Astrocyte of the spinal cord (primary cell): ENCODE results near the gene MSL3B.
A peak's percentile ranks its signal among the peaks of the same experiment; 100 is the strongest.

Experiments
- DNase-seq: peaks from one replicate; pipeline ENCODE4 v3.0.0; 2011; ENCODE audit warnings: low read depth, low spot score
- H3K4me3 ChIP-seq: 2 replicates; pipeline ENCODE4 v1.5.1; 2011; ENCODE audit warnings: low read depth, mild to moderate bottlenecking, low read length, moderate library complexity
- in situ Hi-C: cut with HindIII; loops from 2 replicates; pipeline ENCODE4 v1.10.0; 2017; ENCODE audit warnings: low sequenced_read_pairs
- TF ChIP-seq, protein P1 (sequence below): IDR thresholded peaks from 2 replicates; pipeline ENCODE4 v1.5.1; 2012; ENCODE audit warnings: low read depth, mild to moderate bottlenecking, low read length, inconsistent platforms

MSL3B gene

DNA sequence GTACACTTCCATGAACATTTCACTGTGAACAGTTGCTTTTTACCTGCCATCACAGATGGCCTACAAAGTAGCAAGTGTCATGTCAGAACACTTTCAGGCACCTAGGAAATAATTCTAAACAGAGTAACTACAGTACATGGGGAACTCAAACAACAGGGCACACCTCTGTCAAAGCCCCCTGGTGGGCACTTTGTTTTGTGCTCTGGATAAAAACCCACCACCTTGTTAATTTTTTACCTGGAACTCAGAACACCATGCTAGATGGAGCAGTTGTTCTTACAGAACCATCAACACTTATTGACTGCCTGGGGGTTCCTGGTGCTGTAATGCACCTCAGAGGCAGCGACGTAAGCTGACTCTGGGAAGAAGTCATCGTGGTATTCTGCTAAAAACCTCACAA lies 2.3 kb downstream of the MSL3B start:
- TF ChIP-seq, protein P1, sequence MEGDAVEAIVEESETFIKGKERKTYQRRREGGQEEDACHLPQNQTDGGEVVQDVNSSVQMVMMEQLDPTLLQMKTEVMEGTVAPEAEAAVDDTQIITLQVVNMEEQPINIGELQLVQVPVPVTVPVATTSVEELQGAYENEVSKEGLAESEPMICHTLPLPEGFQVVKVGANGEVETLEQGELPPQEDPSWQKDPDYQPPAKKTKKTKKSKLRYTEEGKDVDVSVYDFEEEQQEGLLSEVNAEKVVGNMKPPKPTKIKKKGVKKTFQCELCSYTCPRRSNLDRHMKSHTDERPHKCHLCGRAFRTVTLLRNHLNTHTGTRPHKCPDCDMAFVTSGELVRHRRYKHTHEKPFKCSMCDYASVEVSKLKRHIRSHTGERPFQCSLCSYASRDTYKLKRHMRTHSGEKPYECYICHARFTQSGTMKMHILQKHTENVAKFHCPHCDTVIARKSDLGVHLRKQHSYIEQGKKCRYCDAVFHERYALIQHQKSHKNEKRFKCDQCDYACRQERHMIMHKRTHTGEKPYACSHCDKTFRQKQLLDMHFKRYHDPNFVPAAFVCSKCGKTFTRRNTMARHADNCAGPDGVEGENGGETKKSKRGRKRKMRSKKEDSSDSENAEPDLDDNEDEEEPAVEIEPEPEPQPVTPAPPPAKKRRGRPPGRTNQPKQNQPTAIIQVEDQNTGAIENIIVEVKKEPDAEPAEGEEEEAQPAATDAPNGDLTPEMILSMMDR = peak; percentile 9
- no peak overlapping the region for H3K4me3 ChIP-seq
- DNase-seq = no peak
- in situ Hi-C loops = no loop called here

DNA sequence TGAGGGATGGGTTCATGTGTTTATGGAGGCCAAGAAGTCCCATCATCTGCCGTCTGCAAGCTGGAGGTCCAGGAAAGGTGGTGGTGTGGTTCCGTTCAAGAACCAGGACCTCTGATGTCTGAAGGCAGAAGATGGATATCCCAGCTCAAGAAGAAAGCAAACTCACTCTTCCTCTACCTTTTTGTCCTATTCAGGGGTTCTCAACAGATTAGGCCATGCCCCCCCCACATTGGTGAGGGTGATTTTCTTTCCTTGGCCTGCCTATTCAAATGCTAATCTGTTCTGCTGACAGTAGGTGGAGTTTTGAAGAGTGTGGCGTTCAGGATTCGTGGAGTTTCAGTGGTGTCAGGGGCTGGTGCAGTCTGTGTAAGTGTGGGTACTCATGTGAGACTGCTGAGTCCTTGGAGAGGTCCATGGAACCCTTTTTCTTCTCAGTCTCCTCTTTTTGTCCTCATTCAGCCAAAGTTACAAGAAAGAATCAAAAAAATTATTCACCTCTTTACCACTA lies 5.9 kb downstream of the MSL3B start:
- DNase-seq = no peak
- in situ Hi-C loops = no loop called here
- H3K4me3 ChIP-seq = no peak overlapping the region
- TF ChIP-seq, protein P1 = no peak

- DNase-seq = no peak
- TF ChIP-seq, protein P1 = no peak
- in situ Hi-C loops = no loop called here
- no peak overlapping the region for H3K4me3 ChIP-seq
These were observed 9.9 kb downstream of the MSL3B start for GRCh38 chr2:233858331-233858730.

DNA sequence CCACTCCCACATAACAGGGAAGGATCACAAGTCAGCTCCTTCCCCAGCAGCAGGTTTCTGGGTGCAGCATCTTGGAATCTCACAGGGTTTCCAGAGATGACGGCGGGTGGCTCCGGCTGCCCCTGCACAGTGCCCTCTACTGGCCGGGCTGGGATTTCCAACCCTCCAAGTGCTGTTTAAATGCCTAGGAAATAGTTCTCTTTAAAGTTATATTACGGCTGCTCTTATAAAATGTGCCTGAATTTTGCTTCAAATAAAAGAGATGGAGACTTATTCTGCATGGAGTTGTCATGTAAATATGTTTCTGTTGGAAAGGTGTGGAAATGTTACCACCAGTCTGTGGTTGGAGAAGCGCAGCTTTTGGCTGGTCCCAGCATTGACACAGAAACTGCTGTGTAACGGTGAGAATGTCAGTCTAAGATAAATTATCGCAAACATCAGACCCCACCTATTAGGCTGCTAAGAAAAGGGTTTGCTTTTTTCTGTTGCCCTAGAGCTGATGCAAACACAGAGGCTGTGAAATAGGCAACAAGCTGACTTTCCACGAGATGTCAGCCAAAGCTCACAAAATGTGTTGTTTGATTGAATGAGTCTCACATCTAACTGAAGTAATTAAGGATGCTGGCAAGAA lies 10.6 kb downstream of the MSL3B start:
- no peak for DNase-seq
- H3K4me3 ChIP-seq = no peak overlapping the region
- in situ Hi-C loops = no loop called here
- TF ChIP-seq, protein P1 = peak; percentile 52

DNA sequence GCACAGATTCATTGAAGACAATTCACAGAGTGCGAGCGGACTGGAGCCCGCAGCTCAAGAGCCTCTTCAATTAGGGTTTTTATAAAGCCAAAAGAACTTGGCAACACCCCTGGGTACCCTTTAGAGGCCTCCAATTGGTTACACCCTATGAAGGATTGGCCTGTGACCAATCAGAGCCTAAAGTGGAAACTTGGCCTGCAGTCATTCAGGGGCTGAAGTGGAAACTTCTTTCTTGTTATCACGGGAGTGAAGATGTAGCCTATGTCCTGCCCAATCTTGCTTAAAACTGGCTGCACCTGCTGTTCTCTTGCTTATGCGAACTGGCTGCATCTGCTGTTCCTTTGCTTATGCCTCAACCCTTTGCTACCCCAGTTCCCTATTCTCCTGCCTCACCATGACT lies 12.0 kb downstream of the MSL3B start:
- in situ Hi-C loops = no loop called here
- TF ChIP-seq, protein P1 = no peak
- no peak overlapping the region for H3K4me3 ChIP-seq
- no peak for DNase-seq

GRCh38 chr2:233855345-233855744 lies 12.8 kb downstream of the MSL3B start:
- in situ Hi-C loops = no loop called here
- TF ChIP-seq, protein P1 = no peak

More at GRCh38 chr2:233855345-233855744, 12.8 kb downstream of the MSL3B start:
- DNase-seq = no peak
- H3K4me3 ChIP-seq = no peak overlapping the region
